Caco-2 (cell line): ENCODE measurements around the gene HOXB8. TPM values are rescaled to one million over a fixed set of nuclear protein-coding genes. Genes with fewer than 3 reads are reported as not detected.

Experiments
- BruUV-seq: library from RNA; stranded (reverse); fragments of 400-500 nt; replicated peaks from 2 replicates; lab custom pipeline; 2021; lab: Mats Ljungman, UMichigan
- CTCF ChIA-PET: fragments of 300-600 bp; sonication (Branson Sonifier 250); formaldehyde crosslinking; loops from one replicate; lab custom pipeline; 2022; ENCODE audit warnings: antibody characterized with exemption; lab: Charles Lee
- POLR2A ChIA-PET: fragments of 300-600 bp; sonication (Branson Sonifier 250); formaldehyde crosslinking; loops from one replicate; lab custom pipeline; 2022; ENCODE audit warnings: antibody characterized with exemption; lab: Charles Lee
- DNase-seq, 2 experiments: peaks; one replicate each; pipeline versions ENCODE4 v3.0.0 to v3.0.0-alpha.2; 2020 to 2022
- H3K27me3 ChIP-seq: replicated peaks from 2 replicates; pipeline ENCODE4 v1.6.0; 2011; ENCODE audit warnings: low read length; ENCODE audit not compliant: control insufficient read depth, insufficient read depth
- H3K36me3 ChIP-seq: 2 replicates; pipeline ENCODE4 v1.5.1; 2011; ENCODE audit warnings: low read length; ENCODE audit not compliant: control insufficient read depth, insufficient read depth
- H3K4me1 ChIP-seq: fragments of 250-450 bp; sonication (Bioruptor Pico); 2 replicates; pipeline ENCODE4 v1.5.1; 2020; ENCODE audit warnings: mild to moderate bottlenecking
- H3K4me3 ChIP-seq: 2 replicates; pipeline ENCODE4 v1.5.1; 2011; ENCODE audit warnings: low read depth, mild to moderate bottlenecking, control low read depth, low read length
- H3K9me3 ChIP-seq: fragments of 250-450 bp; sonication (Bioruptor Pico); 2 replicates; pipeline ENCODE4 v1.5.1; 2020; ENCODE audit warnings: mild to moderate bottlenecking, moderate library complexity
- H3K27ac Mint-ChIP-seq: one replicate; pipeline ENCODE4 v1.8.0; 2022; ENCODE audit warnings: mixed read lengths; ENCODE audit not compliant: unreplicated experiment
- H3K27me3 Mint-ChIP-seq: one replicate; pipeline ENCODE4 v1.8.0; 2022; ENCODE audit warnings: mixed read lengths; ENCODE audit not compliant: insufficient read depth, unreplicated experiment
- H3K36me3 Mint-ChIP-seq: one replicate; pipeline ENCODE4 v1.8.0; 2022; ENCODE audit warnings: mild to moderate bottlenecking, mixed read lengths; ENCODE audit not compliant: insufficient read depth, unreplicated experiment
- H3K4me1 Mint-ChIP-seq: one replicate; pipeline ENCODE4 v1.8.0; 2022; ENCODE audit warnings: low read depth, mixed read lengths; ENCODE audit not compliant: unreplicated experiment
- H3K4me3 Mint-ChIP-seq: one replicate; pipeline ENCODE4 v1.8.0; 2022; ENCODE audit warnings: mild to moderate bottlenecking, moderate library complexity, mixed read lengths; ENCODE audit not compliant: unreplicated experiment
- H3K9me3 Mint-ChIP-seq: one replicate; pipeline ENCODE4 v1.8.0; 2022; ENCODE audit warnings: mixed read lengths; ENCODE audit not compliant: unreplicated experiment
- CTCF ChIP-seq, 2 experiments: fragments of 200-600 bp in 1 of 2; IDR thresholded peaks; 1 replicate in 1 of 2; 2 replicates in 1 of 2; pipeline versions ENCODE4 v1.5.1 to v1.8.0; 2011 to 2022; ENCODE audit warnings: antibody characterized with exemption in 1 of 2, control low read depth in 1 of 2, inconsistent platforms in 1 of 2, low read depth in 1 of 2, low read length in 1 of 2, mild to moderate bottlenecking in 1 of 2, moderate library complexity in 1 of 2; ENCODE audit not compliant: insufficient read depth in 1 of 2, severe bottlenecking in 1 of 2, unreplicated experiment in 1 of 2
- intact Hi-C: fragments of 100-400 bp; cut with micrococcal nuclease; formaldehyde crosslinking; loops from one replicate; pipeline ENCODE4 v1.10.0; 2022; ENCODE audit not compliant: unreplicated experiment
- total RNA-seq: library from RNA; stranded (reverse); gene quantifications from 2 replicates; pipeline ENCODE4 v1.2.3, GENCODE V29; 2022

HOXB8 gene
- total RNA-seq, 1 experiment from 2014 or later: 1.2 TPM

GRCh38 chr17:48609759-48610281, 5.3 kb downstream of the HOXB8 start:
- no peak for TF ChIP-seq CTCF (IDR thresholded peaks at IDR 0.05; ENCODE audit: insufficient read depth in 1 of 2, low read depth in 1 of 2, low read length in 1 of 2, severe bottlenecking in 1 of 2, unreplicated experiment in 1 of 2)
- no peaks in the 10 kb centered on the region for H3K9me3 ChIP-seq
- Mint-ChIP-seq H3K4me3 (peak overlapping the region; percentile 86), H3K4me1 (peaks cover 29% of the 10 kb centered on the region), H3K27me3 (peaks cover 25% of the 10 kb centered on the region), H3K36me3 (peaks cover 15% of the 10 kb centered on the region), H3K9me3 (no peaks in the 10 kb centered on the region), H3K27ac (peak overlapping the region; percentile 72)
- no TSS peak for BruUV-seq
- DNase-seq: peak; percentile 35 to 56
- no peaks in the 10 kb centered on the region for H3K36me3 ChIP-seq
- H3K4me1 ChIP-seq: peaks cover 9% of the 10 kb centered on the region
- intact Hi-C loops: no loop called here
- CTCF ChIA-PET: interaction anchor here (0.6 to 1.3 kb wide), 9 partner anchors 8 to 1099 kb away, joined by 3 to 7 read pairs (median 6); no protein-coding TSS in a partner anchor
- peak overlapping the region; percentile 70 for H3K4me3 ChIP-seq
- no peaks in the 10 kb centered on the region for H3K27me3 ChIP-seq
- POLR2A ChIA-PET: interaction anchor here (0.6 to 1.3 kb wide), 5 partner anchors 8 to 805 kb away, joined by 3 to 10 read pairs (median 7); partner anchors contain the start of genes HOXB9 and PHB1

GRCh38 chr17:48609033-48609432, 6.1 kb downstream of the HOXB8 start:
- H3K27me3 ChIP-seq: no peaks in the 10 kb centered on the region
- Mint-ChIP-seq H3K4me3 (peak overlapping the region; percentile 86), H3K27ac (no peak overlapping the region), H3K27me3 (peaks cover 22% of the 10 kb centered on the region), H3K9me3 (no peaks in the 10 kb centered on the region), H3K36me3 (peaks cover 15% of the 10 kb centered on the region), H3K4me1 (peaks cover 29% of the 10 kb centered on the region)
- H3K36me3 ChIP-seq: no peaks in the 10 kb centered on the region
- ChIA-PET CTCF (interaction anchor here (0.6 to 1.3 kb wide), 4 partner anchors 8 to 393 kb away, joined by 3 to 7 read pairs (median 4); no protein-coding TSS in a partner anchor), POLR2A (interaction anchor here (0.6 kb wide), 1 partner anchor 108 kb away, joined by 4 read pairs; no protein-coding TSS in a partner anchor)
- no peak for DNase-seq
- no peak overlapping the region; the same call in 1 of the 2 replicates for H3K4me3 ChIP-seq
- H3K9me3 ChIP-seq: no peaks in the 10 kb centered on the region
- intact Hi-C loops: no loop called here
- BruUV-seq: no TSS peak
- no peak for TF ChIP-seq CTCF (IDR thresholded peaks at IDR 0.05; ENCODE audit: insufficient read depth in 1 of 2, low read depth in 1 of 2, low read length in 1 of 2, severe bottlenecking in 1 of 2, unreplicated experiment in 1 of 2)
- peaks cover 9% of the 10 kb centered on the region for H3K4me1 ChIP-seq

- H3K4me3 Mint-ChIP-seq: no peak overlapping the region
- H3K27ac Mint-ChIP-seq: no peak overlapping the region
- intact Hi-C loops: no loop called here
- Histone ChIP-seq H3K4me3 (no peak overlapping the region), H3K4me1 (peaks cover 9% of the 10 kb centered on the region), H3K27me3 (no peaks in the 10 kb centered on the region), H3K36me3 (no peaks in the 10 kb centered on the region), H3K9me3 (no peaks in the 10 kb centered on the region)
- peaks cover 18% of the 10 kb centered on the region for H3K27me3 Mint-ChIP-seq
- no peak for DNase-seq
- peaks cover 15% of the 10 kb centered on the region for H3K36me3 Mint-ChIP-seq
- ChIA-PET CTCF (interaction anchor here (0.6 kb wide), 1 partner anchor 343 kb away, joined by 3 read pairs; no protein-coding TSS in a partner anchor), POLR2A (no interaction called here)
- BruUV-seq: no TSS peak
- no peaks in the 10 kb centered on the region for H3K9me3 Mint-ChIP-seq
- H3K4me1 Mint-ChIP-seq: peaks cover 26% of the 10 kb centered on the region
- TF ChIP-seq CTCF (IDR thresholded peaks at IDR 0.05; ENCODE audit: insufficient read depth in 1 of 2, low read depth in 1 of 2, low read length in 1 of 2, severe bottlenecking in 1 of 2, unreplicated experiment in 1 of 2): no peak
Observed at GRCh38 chr17:48608494-48608834, 6.6 kb downstream of the HOXB8 start.
